GM21576 (cell line): ENCODE measurements around the gene PLA2G2C.

Source experiments
- ATAC-seq: cut with Tn5 transposase; IDR thresholded peaks from one replicate; pipeline ENCODE4 v1.9.1; 2021; ENCODE audit warnings: mild to moderate bottlenecking, moderate library complexity; ENCODE audit not compliant: unreplicated experiment

PLA2G2C gene

GRCh38 chr1:20184997-20185833 is 1.1 kb downstream of the PLA2G2C start:
- no peak for ATAC-seq

- ATAC-seq = no peak
These were observed 1.8 kb downstream of the PLA2G2C start for GRCh38 chr1:20184481-20184900.

GRCh38 chr1:20183616-20184271 is 2.6 kb downstream of the PLA2G2C start:
- no peak for ATAC-seq

GRCh38 chr1:20183035-20183434 is 3.3 kb downstream of the PLA2G2C start:
- no peak for ATAC-seq

GRCh38 chr1:20182415-20182814 is 3.9 kb downstream of the PLA2G2C start:
- ATAC-seq = no peak

DNA sequence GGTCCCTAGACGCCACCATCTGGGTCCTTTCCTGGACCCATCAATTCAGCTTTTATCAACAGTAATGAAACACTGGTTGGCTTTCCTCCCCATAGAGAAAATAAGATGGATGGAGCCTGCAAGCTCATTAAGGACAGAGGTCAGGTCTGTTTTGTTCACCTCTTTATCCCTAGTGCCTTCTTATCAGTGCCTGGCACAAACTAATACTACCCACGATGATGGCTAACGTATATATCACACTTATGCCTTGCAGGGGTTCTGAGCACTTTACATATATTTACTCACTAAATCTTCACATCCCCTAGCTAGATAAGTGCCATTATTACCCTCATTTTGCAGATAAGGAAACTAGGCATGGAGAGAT is 5.5 kb downstream of the PLA2G2C start:
- ATAC-seq = no peak

- no peak for ATAC-seq
These were observed 6.0 kb downstream of the PLA2G2C start for GRCh38 chr1:20180129-20180843.

- no peak for ATAC-seq
These were observed 6.8 kb downstream of the PLA2G2C start for GRCh38 chr1:20179371-20180128.

DNA sequence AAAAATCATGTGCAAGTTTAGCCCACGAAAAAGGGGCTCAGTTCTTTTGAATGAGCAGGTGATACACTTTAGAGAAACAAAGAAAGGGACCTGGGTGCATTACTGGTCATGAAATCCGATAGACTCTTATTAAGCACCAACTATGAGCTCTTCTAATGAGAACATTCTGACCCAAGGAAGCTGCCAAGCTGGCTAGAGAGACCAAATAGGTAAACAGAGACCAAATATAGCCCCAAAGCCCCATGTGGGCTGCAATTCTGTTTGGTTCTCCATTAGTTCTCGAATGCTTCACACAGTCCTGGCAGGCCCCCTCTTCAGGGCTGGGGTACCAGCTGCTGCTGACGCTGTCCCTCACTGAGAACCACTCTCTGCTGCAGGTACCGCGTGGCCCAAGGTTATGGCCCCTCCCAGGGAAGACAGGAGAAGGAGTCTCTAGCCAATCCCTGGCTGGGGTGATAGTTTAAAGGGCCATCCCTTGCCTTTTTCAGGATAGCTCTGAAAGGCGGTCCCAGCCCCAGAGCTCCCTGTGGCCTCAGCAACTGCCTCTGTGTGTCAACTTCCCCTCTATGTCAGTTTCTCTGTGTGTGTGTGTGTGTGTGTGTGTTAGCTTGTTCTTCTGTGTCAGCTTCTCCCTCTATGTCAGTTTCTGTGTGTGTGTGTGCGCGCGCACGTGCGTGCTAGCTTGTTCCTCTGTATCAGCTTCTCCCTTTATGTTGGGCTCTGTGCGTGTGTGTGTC is 7.5 kb downstream of the PLA2G2C start:
- ATAC-seq = no peak

DNA sequence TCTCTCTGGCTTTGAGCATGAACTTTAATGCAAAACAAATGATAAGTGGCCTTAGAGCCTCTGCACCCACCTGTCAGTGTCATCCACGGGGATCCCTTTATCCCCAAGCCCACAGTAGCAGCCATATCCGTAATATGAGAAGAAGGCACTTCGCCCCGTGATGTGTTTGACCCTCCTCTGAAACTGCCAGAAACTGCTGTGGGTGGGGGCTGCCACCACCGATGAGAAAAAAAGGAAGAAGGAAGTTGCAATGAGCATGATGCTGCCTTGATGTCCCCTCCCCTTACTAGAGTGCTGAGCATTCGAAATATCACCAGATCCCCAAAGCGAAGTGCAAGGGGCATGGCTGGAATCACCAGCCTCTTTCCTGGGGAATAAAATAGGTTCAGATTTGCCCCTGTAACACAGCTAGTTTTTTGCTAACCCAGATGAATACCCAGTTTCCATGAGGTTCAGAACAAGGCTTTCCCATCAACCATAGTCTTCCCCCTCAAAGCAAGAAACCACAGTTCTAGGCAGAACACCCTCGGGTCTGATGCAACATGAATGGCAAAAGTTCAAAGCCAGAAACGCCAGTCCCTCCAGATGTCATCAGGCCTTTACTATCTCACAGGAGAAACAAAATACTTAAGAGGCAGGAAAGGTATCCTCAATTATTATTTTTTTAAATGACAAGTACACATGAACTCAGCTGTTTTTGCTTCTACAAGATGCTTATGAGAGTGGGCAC is 11.2 kb downstream of the PLA2G2C start:
- ATAC-seq = no peak

DNA sequence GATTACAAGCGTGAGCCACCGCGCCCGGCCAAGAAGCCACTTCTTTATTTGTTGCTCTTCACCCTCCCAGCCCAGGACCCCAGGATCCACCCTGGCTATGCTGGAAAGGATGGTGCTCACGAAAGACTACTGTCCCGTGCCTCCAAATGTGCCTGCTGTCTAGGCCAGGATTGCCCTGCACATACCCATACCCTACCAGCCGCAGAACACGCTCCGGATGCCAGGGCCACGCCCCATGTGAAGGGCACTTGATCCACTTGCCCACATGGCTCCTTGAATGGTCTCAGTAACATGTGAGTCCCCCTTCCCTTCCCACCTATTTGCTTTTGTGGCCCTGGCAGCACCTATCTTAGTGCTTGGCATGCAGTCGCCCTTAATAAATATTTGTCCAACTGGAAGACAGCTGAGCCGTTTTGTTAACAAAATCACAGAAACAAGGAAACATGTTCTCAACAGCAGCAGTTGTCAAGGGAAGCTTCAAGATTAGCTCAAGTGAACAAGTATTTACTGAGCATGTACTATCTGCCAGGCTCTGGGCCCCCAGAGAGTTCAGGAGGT is 14.2 kb downstream of the PLA2G2C start:
- ATAC-seq = no peak

GRCh38 chr1:20169932-20170331 is 16.4 kb downstream of the PLA2G2C start:
- ATAC-seq = no peak

- ATAC-seq = no peak
These were observed 17.5 kb downstream of the PLA2G2C start for GRCh38 chr1:20168564-20169491.

DNA sequence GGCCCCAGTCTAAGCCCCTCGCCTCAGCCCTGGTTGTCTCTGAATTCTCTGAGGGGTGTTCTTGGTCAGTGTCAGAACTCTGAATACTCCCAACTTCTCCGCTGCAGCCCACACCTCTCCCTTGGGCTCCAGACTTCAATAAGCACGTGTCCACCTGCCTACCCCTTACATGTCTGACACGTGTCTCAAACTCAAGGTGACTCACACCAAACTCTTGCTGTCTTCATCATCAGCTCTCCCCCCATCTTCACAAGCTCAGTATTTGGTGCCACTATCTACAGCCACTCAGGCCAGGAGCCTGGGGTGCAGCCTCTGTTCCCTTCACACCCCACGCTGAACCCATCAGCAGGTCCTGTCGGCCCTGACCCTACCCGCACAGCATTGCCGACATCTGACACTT is 19.2 kb downstream of the PLA2G2C start:
- no peak for ATAC-seq

- no peak for ATAC-seq
These were observed 20.3 kb downstream of the PLA2G2C start for GRCh38 chr1:20166051-20166450.

DNA sequence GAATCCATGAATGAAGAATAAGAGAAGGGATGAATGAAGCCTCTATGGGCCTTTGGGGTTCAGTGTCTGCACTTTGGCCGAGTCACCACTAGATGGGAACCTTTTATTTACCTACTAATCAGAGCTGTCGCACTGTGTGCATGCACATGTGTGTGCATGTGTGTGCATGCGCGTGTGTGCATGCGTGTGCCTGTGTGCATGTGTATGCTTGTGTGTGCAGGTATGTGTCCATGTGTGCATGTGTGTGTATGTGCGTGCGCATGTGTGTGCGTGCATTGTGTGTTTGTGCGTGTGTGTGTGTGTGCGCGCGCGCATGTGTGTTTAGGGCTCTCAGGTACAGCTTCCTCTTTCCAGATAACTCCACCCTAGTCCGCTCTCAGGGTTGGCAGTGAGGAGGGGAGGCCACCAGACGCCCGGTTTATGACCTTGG is 20.8 kb downstream of the PLA2G2C start:
- ATAC-seq = no peak

- no peak for ATAC-seq
These were observed 21.6 kb downstream of the PLA2G2C start for GRCh38 chr1:20164694-20165202.

- no peak for ATAC-seq
These were observed 26.3 kb downstream of the PLA2G2C start for GRCh38 chr1:20160034-20160433.
